NCI-H146 treated with DMSO at 0.1 percent for 48 hours (cell line): ENCODE measurements around the gene ETFA.

Experiments used
- DNase-seq: peaks from one replicate; lab custom pipeline; 2025; ENCODE audit not compliant: unreplicated experiment; lab: John Stamatoyannopoulos, UW

The ETFA gene

DNA sequence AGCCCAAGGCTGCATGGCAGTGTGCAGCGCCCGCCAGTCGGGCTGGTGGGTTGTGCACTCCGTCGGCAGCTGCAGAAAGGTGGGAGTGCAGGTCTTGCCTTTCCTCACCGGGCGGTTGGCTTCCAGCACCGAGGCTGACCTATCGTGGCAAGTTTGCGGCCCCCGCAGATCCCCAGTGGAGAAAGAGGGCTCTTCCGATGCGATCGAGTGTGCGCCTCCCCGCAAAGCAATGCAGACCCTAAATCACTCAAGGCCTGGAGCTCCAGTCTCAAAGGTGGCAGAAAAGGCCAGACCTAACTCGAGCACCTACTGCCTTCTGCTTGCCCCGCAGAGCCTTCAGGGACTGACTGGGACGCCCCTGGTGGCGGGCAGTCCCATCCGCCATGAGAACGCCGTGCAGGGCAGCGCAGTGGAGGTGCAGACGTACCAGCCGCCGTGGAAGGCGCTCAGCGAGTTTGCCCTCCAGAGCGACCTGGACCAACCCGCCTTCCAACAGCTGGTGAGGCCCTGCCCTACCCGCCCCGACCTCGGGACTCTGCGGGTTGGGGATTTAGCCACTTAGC lies 29.6 kb upstream of the ETFA start:
- DNase-seq = no peak

DNA sequence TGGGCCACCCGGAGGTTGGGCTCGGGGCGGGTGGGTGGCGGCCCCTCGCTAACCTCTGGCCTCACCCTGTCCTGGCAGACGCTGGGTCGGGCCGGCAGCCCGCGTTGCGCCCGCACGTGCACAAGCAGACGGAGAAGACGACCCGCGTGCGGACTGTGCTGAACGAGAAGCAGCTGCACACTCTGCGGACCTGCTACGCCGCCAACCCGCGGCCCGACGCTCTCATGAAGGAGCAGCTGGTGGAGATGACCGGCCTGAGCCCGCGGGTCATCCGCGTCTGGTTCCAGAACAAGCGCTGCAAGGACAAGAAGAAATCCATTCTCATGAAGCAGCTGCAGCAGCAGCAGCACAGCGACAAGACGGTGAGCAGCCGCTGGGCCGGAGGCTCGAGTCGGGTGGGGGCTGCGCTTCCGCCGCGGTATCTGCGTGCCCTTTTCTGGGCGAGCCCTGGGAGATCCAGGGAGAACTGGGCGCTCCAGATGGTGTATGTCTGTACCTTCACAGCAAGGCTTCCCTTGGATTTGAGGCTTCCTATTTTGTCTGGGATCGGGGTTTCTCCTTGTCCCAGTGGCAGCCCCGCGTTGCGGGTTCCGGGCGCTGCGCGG lies 29.0 kb upstream of the ETFA start:
- peak; percentile 18 for DNase-seq

- no peak for DNase-seq
Measured at GRCh38 chr15:76339305-76340197, 28.3 kb upstream of the ETFA start.

DNA sequence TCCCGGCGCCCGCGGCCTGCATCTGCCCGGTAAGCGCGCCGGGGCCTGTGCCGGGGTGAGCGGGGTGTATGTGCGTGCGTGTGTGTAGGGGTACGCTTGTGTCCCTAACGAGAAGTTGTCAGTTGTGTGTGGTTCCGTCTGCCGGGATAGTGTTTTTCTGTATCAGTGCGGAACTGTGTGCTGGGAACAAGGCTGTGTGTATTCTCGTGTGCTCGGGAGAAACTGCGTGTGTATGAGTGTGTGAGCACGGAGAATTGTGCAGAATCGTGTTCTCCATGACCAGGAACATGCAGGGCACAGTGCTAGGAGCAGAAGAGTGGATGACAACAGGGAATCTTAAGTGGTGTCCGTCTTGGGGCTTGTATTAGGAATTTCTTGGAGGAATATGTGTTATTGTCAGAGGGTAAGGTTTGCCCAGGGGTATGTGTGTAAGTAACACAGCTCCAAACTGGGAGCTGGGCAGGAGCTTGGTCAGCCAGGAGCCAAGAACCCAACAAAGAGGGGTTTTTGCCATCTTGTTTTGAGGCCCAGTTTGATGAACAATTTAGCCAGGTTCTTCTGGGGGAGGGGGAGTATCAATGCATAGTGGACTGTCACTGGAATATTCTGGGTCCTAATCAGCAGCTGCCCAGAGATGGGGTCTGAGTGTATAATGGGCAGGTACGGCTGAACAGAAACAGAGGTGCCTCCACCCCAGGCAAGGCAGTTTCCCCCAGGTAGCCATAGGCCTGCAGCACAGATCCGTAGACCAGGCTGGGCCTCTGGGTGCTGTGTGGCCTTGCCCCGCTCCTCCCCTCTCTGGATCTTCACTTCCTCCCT lies 27.4 kb upstream of the ETFA start:
- no peak for DNase-seq

DNA sequence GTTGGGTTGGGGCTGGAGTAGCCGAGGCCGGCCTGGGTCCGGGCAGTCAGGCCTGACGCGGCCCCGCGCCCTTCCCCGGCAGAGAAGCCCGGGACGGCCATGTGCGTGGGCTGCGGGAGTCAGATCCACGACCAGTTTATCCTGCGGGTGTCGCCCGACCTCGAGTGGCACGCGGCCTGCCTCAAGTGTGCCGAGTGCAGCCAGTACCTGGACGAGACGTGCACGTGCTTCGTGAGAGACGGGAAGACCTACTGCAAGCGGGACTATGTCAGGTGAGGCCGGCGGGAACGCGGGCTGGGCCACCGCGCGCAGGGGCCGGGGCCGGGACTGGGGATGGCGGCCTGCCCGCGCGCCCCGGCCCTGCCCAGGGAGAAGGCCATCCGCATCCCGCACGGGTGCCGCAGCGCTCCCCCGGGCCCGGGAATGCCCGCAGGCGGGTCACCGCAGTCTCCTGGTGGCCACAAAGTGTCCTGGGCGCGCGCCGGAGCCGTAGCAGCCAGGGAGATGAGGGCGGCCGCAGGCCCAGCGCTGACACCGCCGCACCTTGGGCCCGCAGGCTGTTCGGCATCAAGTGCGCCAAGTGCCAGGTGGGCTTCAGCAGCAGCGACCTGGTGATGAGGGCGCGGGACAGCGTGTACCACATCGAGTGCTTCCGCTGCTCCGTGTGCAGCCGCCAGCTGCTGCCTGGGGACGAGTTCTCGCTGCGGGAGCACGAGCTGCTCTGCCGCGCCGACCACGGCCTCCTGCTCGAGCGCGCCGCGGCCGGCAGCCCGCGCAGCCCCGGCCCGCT lies 26.6 kb upstream of the ETFA start:
- no peak for DNase-seq

GRCh38 chr15:76337059-76337695 lies 25.9 kb upstream of the ETFA start:
- no peak for DNase-seq

- DNase-seq = no peak
Measured at GRCh38 chr15:76336254-76337058, 25.2 kb upstream of the ETFA start, which contains the start of gene ISL2. ISL2 (plus strand) TSS chr15:76336773; CDS start chr15:76336884, 111 bp downstream.

DNA sequence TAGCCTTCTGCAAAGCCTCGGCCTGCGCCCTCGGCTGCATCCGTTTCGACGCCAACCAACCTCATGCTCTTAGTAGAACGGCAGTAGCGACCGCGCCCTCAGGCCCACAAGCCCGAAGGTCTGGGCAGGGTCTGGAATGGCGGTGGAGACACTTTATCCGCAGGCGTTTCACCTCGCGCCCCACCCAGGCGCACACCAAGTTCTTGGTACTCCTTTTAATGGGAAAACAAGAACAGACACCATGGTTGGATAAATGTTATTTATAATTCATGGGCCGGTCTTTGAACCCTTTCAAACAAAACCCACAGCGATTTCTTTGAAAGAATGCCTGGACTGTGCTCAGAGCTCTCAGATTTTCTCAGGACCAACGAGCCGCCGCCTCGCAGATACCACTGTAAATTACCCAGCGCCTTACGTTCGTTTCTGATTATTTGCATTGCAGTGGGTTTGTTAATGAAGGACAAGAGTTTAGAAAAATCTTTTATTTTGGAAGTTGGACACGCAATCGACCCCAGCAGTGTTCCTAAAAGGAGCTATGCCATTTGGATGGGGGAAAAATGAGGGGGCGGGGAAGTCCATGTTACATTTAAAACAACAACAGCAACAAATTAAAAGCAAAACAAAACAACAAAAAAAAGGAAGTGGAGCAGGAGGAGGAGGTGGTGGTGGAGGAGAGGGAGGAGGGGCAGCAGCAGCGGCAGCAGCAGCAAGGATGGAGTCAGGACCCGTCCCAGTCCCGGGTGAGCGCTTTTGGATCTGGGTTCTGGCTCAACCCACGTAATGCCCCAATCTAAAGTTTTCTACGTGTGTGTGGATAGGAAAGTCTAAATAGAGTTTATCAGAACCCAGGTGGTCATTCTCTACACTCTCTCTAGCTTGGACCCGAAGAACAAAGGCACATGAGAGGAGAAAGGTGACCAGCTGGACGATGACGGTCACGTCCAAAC lies 24.3 kb upstream of the ETFA start:
- DNase-seq = no peak

DNA sequence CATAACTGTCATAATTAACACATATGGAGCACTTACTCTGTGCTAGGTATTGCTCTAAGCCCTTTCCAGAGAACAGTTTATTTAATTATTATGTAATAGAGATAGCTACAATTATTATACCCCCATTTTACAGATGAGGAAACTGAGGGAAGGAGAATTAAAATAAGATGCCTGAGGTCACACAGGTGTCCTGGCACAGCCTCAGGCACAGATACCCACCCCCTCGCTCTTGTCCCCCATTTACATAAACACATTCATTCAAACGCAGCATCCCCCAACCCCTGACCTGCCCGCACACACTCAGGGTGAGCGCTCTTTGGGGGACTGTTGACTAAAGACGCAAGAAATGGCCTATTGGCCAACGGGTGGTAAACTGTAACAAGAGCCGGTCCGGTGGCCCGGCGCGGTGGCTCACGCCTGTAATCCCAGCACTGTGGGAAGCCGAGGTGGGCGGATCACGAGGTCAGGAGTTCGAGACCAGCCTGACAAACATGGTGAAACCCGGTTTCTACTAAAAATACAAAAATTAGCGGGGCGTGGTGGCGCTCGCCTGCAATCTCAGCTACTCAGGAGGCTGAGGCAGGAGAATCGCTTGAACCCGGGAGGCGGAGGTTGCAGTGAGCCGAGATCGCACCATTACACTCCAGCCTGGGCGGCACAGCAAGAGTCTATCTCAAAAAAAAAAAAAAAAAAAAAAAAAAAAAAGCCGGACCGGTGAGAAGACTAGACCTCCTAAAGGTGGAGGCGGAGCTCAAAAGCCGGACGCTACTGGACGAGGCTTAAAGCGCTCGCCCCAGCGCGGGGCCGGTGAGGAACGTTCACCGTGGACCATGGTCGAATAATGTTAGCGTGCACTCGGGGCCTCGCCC lies 23.4 kb upstream of the ETFA start:
- no peak for DNase-seq

DNA sequence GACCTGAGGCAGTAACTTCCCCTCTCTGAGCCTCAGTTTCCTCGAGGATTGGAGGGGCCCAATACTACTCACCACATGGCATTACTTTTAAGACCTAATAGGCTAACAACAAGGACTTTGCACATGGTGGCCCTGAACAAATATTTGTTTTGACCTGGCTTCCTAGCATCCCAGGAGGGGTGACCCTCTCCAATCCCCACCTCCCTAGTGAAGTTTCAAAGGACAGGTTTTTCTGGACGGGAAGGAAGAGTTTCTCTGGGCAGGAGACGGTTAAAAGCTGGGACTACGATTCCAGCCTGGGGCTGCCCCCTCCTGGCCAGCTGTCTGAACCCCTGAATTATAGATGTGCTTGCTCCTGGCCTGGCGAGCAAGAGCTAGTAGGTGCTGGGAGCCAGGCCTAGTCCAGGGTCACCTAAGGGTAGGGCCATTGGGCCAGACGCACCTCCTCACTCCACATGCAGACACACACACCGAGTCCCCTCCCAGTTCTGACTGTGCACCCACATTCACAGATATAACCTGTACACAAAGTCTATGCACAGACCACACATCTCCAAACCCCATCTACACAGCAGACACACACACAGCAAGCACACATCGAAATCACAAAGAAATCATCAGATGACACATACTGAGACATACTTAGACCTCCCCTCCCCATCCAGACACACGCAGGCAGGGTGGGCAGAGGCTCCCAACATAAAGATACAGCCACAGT lies 22.6 kb upstream of the ETFA start:
- DNase-seq = no peak

DNA sequence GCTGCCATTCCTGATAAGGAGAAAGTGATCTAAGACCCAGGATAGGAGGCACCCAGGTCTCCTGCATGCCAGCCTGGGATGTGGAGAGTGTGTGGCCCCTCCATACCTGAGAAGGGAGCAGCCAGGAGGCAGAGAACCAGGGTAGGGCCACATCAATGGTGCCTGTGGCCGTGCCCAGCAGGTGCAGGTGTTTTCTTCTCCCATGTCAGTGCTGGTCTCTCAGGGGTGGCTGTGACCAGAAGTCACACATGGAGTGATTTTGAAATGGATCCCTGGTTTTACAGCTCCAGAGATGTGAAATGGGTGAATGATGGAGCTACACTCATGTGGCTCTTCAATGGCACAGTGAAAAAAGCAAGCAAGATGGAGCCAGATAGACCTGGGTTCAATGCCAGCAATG lies 22.0 kb upstream of the ETFA start:
- DNase-seq = no peak

GRCh38 chr15:76332796-76333195 lies 21.5 kb upstream of the ETFA start:
- DNase-seq = no peak

- no peak for DNase-seq
Measured at GRCh38 chr15:76330080-76330680, 18.9 kb upstream of the ETFA start.

- DNase-seq = no peak
Measured at GRCh38 chr15:76328958-76329357, 17.7 kb upstream of the ETFA start.

DNA sequence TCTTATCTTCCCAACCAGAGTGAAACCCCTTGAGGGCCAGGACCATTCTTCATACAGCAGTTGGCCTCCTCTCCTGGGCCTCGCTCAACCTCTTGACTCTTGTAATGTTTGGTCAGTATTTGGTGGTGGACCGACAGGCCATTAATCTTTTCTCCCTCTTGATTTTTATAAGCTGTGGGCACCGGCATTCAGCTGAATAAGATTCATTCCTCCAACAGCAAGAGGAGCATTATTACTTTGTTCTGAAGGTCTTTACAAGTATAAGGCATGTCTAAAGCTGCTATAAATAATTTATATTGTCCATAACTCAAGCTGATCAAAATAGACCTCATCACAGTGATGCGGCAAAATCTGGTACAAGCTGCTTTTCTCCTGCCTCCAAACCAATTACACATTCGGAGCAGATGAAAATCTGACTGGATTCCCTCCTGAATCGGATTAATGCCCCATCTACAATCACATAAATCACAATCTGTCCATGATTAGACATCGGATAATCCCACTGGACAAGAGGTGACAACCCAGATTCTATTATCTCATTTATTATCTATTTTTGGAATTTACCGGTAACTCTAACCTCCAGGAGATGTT lies 16.9 kb upstream of the ETFA start:
- DNase-seq = no peak
